H9 (cell line): Measurements from ENCODE around the gene KCNG3. TPM values are rescaled to one million over a fixed set of nuclear protein-coding genes. Genes with fewer than 3 reads are reported as not detected.

Source experiments
- DNase-seq: peaks from one replicate; pipeline ENCODE4 v3.0.0-alpha.2; 2017
- H2AFZ ChIP-seq: one replicate; pipeline ENCODE4 v1.6.1; 2013; ENCODE audit warnings: mild to moderate bottlenecking, low read length, control low read depth, moderate library complexity
- H2AK5ac ChIP-seq: 2 replicates; pipeline ENCODE4 v1.6.1; 2013; ENCODE audit warnings: low read length, control low read depth, mixed read lengths; ENCODE audit not compliant: insufficient read length
- H2BK120ac ChIP-seq: one replicate; pipeline ENCODE4 v1.6.1; 2013; ENCODE audit warnings: low read depth, mild to moderate bottlenecking, low read length, control low read depth, inconsistent platforms; ENCODE audit not compliant: poor library complexity, severe bottlenecking
- H2BK12ac ChIP-seq: 2 replicates; pipeline ENCODE4 v1.6.1; 2013; ENCODE audit warnings: low read length, control low read depth, mixed read lengths, low read depth; ENCODE audit not compliant: insufficient read length
- H2BK15ac ChIP-seq: 2 replicates; pipeline ENCODE4 v1.6.1; 2013; ENCODE audit warnings: low read depth, low read length, control low read depth
- H2BK20ac ChIP-seq: one replicate; pipeline ENCODE4 v1.6.1; 2013; ENCODE audit warnings: low read depth, mild to moderate bottlenecking, low read length, control low read depth, inconsistent platforms; ENCODE audit not compliant: poor library complexity, severe bottlenecking
- H2BK5ac ChIP-seq: 2 replicates; pipeline ENCODE4 v1.6.1; 2013; ENCODE audit warnings: low read length, control low read depth, mixed read lengths; ENCODE audit not compliant: insufficient read length
- H3K14ac ChIP-seq: 2 replicates; pipeline ENCODE4 v1.6.1; 2013; ENCODE audit warnings: low read length, control low read depth; ENCODE audit not compliant: insufficient read depth
- H3K18ac ChIP-seq: 2 replicates; pipeline ENCODE4 v1.6.1; 2013; ENCODE audit warnings: low read depth, mild to moderate bottlenecking, mixed read lengths, low read length, control low read depth; ENCODE audit not compliant: insufficient read length
- H3K23ac ChIP-seq: 2 replicates; pipeline ENCODE4 v1.6.1; 2013; ENCODE audit warnings: low read length, control low read depth, mixed read lengths, low read depth; ENCODE audit not compliant: insufficient read length
- H3K23me2 ChIP-seq: 2 replicates; pipeline ENCODE4 v1.6.1; 2013; ENCODE audit warnings: low read depth, mild to moderate bottlenecking, mixed read lengths, low read length, control low read depth; ENCODE audit not compliant: insufficient read length, poor library complexity, severe bottlenecking
- H3K27ac ChIP-seq: 2 replicates; pipeline ENCODE4 v1.5.1; 2013; ENCODE audit warnings: low read length, control low read depth, mixed read lengths, low read depth; ENCODE audit not compliant: insufficient read length
- H3K27me3 ChIP-seq: 2 replicates; pipeline ENCODE4 v1.6.1; 2013; ENCODE audit warnings: low read length, control low read depth, inconsistent platforms; ENCODE audit not compliant: insufficient read depth
- H3K4ac ChIP-seq: 2 replicates; pipeline ENCODE4 v1.6.1; 2013; ENCODE audit warnings: low read depth, mild to moderate bottlenecking, control low read depth, inconsistent platforms, low read length, moderate library complexity
- H3K4me1 ChIP-seq: 2 replicates; pipeline ENCODE4 v1.6.1; 2013; ENCODE audit warnings: low read length, control low read depth, inconsistent platforms; ENCODE audit not compliant: insufficient read depth
- H3K4me2 ChIP-seq: 2 replicates; pipeline ENCODE4 v1.6.1; 2013; ENCODE audit warnings: low read length, control low read depth, mixed read lengths; ENCODE audit not compliant: insufficient read length, insufficient read depth
- H3K56ac ChIP-seq: 2 replicates; pipeline ENCODE4 v1.6.1; 2013; ENCODE audit warnings: low read depth, mild to moderate bottlenecking, mixed read lengths, low read length, control low read depth; ENCODE audit not compliant: insufficient read length
- H3K79me1 ChIP-seq: 2 replicates; pipeline ENCODE4 v1.6.1; 2013; ENCODE audit warnings: low read depth, mild to moderate bottlenecking, moderate library complexity, low read length, control low read depth, inconsistent platforms; ENCODE audit not compliant: insufficient read depth, poor library complexity, severe bottlenecking
- H3K79me2 ChIP-seq: 2 replicates; pipeline ENCODE4 v1.6.1; 2013; ENCODE audit warnings: low read length, control low read depth, inconsistent platforms; ENCODE audit not compliant: insufficient read depth
- H3K9ac ChIP-seq: 2 replicates; pipeline ENCODE4 v1.6.1; 2013; ENCODE audit warnings: low read length, control low read depth, mixed read lengths; ENCODE audit not compliant: insufficient read length; ENCODE audit errors: extremely low read depth
- H3K9me3 ChIP-seq: one replicate; pipeline ENCODE4 v1.6.1; 2013; ENCODE audit warnings: low read depth, low read length, inconsistent platforms; ENCODE audit not compliant: control insufficient read depth
- H3T11ph ChIP-seq: one replicate; pipeline ENCODE4 v1.6.1; 2013; ENCODE audit warnings: mild to moderate bottlenecking, low read length, control low read depth, inconsistent platforms
- H4K20me1 ChIP-seq: one replicate; pipeline ENCODE4 v1.6.1; 2013; ENCODE audit not compliant: control insufficient read depth, insufficient read length, insufficient read depth
- H4K5ac ChIP-seq: 2 replicates; pipeline ENCODE4 v1.6.1; 2013; ENCODE audit warnings: low read depth, mild to moderate bottlenecking, mixed read lengths, low read length, control low read depth; ENCODE audit not compliant: insufficient read length
- H4K8ac ChIP-seq: replicated peaks from 2 replicates; pipeline ENCODE4 v1.6.1; 2013; ENCODE audit warnings: low read length, control low read depth, mixed read lengths, low read depth; ENCODE audit not compliant: insufficient read length
- H4K91ac ChIP-seq: 2 replicates; pipeline ENCODE4 v1.6.1; 2013; ENCODE audit warnings: low read depth, mild to moderate bottlenecking, moderate library complexity, mixed read lengths, low read length, control low read depth; ENCODE audit not compliant: insufficient read length
- H3K27ac Mint-ChIP-seq, 3 experiments: 2 replicates in 2 of 3; 3 replicates in 1 of 3; pipeline ENCODE4 v1.8.0; 2020 to 2021; ENCODE audit warnings: mixed read lengths in 3 of 3, mild to moderate bottlenecking in 1 of 3, moderate library complexity in 1 of 3
- H3K27me3 Mint-ChIP-seq: 2 replicates; pipeline ENCODE4 v1.8.0; 2021; ENCODE audit warnings: low read depth, mild to moderate bottlenecking, moderate library complexity, mixed read lengths
- H3K36me3 Mint-ChIP-seq, 3 experiments: 2 replicates in 2 of 3; 3 replicates in 1 of 3; pipeline ENCODE4 v1.8.0; 2020 to 2021; ENCODE audit warnings: low read depth in 3 of 3, mixed read lengths in 3 of 3; ENCODE audit not compliant: insufficient read depth in 1 of 3
- H3K4me1 Mint-ChIP-seq, 2 experiments: 2 replicates each; pipeline ENCODE4 v1.8.0; 2020; ENCODE audit warnings: mixed read lengths in 2 of 2
- H3K4me3 Mint-ChIP-seq, 2 experiments: 2 replicates in 1 of 2; 3 replicates in 1 of 2; pipeline ENCODE4 v1.8.0; 2020 to 2021; ENCODE audit warnings: mild to moderate bottlenecking in 2 of 2, mixed read lengths in 2 of 2, moderate library complexity in 1 of 2
- H3K9me3 Mint-ChIP-seq, 2 experiments: 2 replicates in 1 of 2; 3 replicates in 1 of 2; pipeline ENCODE4 v1.8.0; 2020; ENCODE audit warnings: mild to moderate bottlenecking in 2 of 2, mixed read lengths in 2 of 2, moderate library complexity in 1 of 2
- CTCF ChIP-seq: fragments of 200-600 bp; sonication (generic); conservative IDR thresholded peaks from 3 replicates; pipeline ENCODE4 v1.8.0; 2021; ENCODE audit warnings: antibody characterized with exemption, mild to moderate bottlenecking
- whole genome bisulfite sequencing: extraction: QIAGEN DNeasy Blood & Tissue Kit; methylation state at CpG from one replicate; pipeline ENCODE4 v1.1.7; 2013; ENCODE audit warnings: missing lambda C conversion rate, low lambda C conversion rate, mixed read lengths; ENCODE audit not compliant: insufficient read length; ENCODE audit errors: extremely low coverage; 5-methylcytosine and 5-hydroxymethylcytosine counted together
- total RNA-seq: library from RNA; stranded (reverse); gene quantifications from 2 replicates; pipeline ENCODE4 v1.2.1, GENCODE V29; 2021

Gene KCNG3
- total RNA-seq, 1 experiment from 2014 or later = 16.5 TPM

- no peak overlapping the region for H3K4me3 Mint-ChIP-seq
Measured at GRCh38 chr2:42456126-42456839, 37.5 kb downstream of the KCNG3 start.

More at GRCh38 chr2:42456126-42456839, 37.5 kb downstream of the KCNG3 start:
- no peaks in the 10 kb centered on the region for H3K9me3 Mint-ChIP-seq
- Histone ChIP-seq H2BK15ac (no peak overlapping the region), H3K27ac (no peak overlapping the region), H4K5ac (no peak overlapping the region), H2BK20ac (no peak overlapping the region), H3K18ac (no peak overlapping the region), H2BK120ac (no peak overlapping the region), H3K56ac (no peak overlapping the region), H3K23ac (no peak overlapping the region), H4K8ac (no peak overlapping the region), H2AFZ (no peak overlapping the region), H3K4me2 (no peak overlapping the region), H2BK5ac (no peak overlapping the region), H4K91ac (no peak overlapping the region), H3K14ac (no peak overlapping the region), H4K20me1 (no peaks in the 10 kb centered on the region), H3K4me1 (no peaks in the 10 kb centered on the region), H3K9ac (no peak overlapping the region), H3T11ph (no peak overlapping the region), H3K4ac (no peak overlapping the region), H3K27me3 (no peaks in the 10 kb centered on the region), H3K79me1 (peaks cover 7% of the 10 kb centered on the region), H2AK5ac (no peak overlapping the region), H3K9me3 (no peaks in the 10 kb centered on the region), H2BK12ac (no peak overlapping the region), H3K79me2 (no peaks in the 10 kb centered on the region), H3K23me2 (no peaks in the 10 kb centered on the region)
- H3K27ac Mint-ChIP-seq = peak overlapping the region in 1 of 3 experiments; percentile 79; a peak in 2 of 7 replicates
- WGBS = no CpG with 5 or more reads among the region's 3 CpGs
- peaks cover 26 to 37% of the 10 kb centered on the region in 2 experiments for H3K4me1 Mint-ChIP-seq
- DNase-seq = no peak
- H3K36me3 Mint-ChIP-seq = peaks cover 7 to 37% (median 20%) of the 10 kb centered on the region in 3 experiments; a peak in 6 of 7 replicates
- H3K27me3 Mint-ChIP-seq = no peaks in the 10 kb centered on the region
- no peak for TF ChIP-seq CTCF
